ENCODE data around the gene TAX1BP3.

The TAX1BP3 gene

GRCh38 chr17:3647769-3648555 is 20.4 kb downstream of the TAX1BP3 start:
- no peak for DNase-seq
- Histone ChIP-seq H3K9me3 (ENCODE audit: control insufficient read depth, low read length) (no peaks in the 10 kb centered on the region), H3K4me3 (ENCODE audit: insufficient read depth, low read depth, low read length, poor library complexity, severe bottlenecking) (no peak overlapping the region), H3K4me1 (ENCODE audit: control insufficient read depth, insufficient read depth, low read length, poor library complexity, severe bottlenecking) (no peaks in the 10 kb centered on the region), H3K27me3 (replicated peaks; ENCODE audit: control insufficient read depth, insufficient read depth, low read length, poor library complexity, severe bottlenecking) (no peaks in the 10 kb centered on the region), H3K36me3 (ENCODE audit: control insufficient read depth, insufficient read depth, low read length) (no peaks in the 10 kb centered on the region), H3K27ac (ENCODE audit: insufficient read depth, low read length, poor library complexity, severe bottlenecking) (no peak overlapping the region)

- H3K4me1 ChIP-seq (ENCODE audit: control insufficient read depth, insufficient read depth, low read length, poor library complexity, severe bottlenecking) = no peaks in the 10 kb centered on the region
- H3K4me3 ChIP-seq (ENCODE audit: insufficient read depth, low read depth, low read length, poor library complexity, severe bottlenecking) = no peak overlapping the region
- H3K27me3 ChIP-seq (replicated peaks; ENCODE audit: control insufficient read depth, insufficient read depth, low read length, poor library complexity, severe bottlenecking) = no peaks in the 10 kb centered on the region
- H3K27ac ChIP-seq (ENCODE audit: insufficient read depth, low read length, poor library complexity, severe bottlenecking) = no peak overlapping the region
- H3K9me3 ChIP-seq (ENCODE audit: control insufficient read depth, low read length) = no peaks in the 10 kb centered on the region
- no peak for DNase-seq
- H3K36me3 ChIP-seq (ENCODE audit: control insufficient read depth, insufficient read depth, low read length) = no peaks in the 10 kb centered on the region
Measured at GRCh38 chr17:3647251-3647650, 21.1 kb downstream of the TAX1BP3 start.

- Histone ChIP-seq H3K27ac (ENCODE audit: insufficient read depth, low read length, poor library complexity, severe bottlenecking) (no peak overlapping the region), H3K27me3 (replicated peaks; ENCODE audit: control insufficient read depth, insufficient read depth, low read length, poor library complexity, severe bottlenecking) (no peaks in the 10 kb centered on the region), H3K4me3 (ENCODE audit: insufficient read depth, low read depth, low read length, poor library complexity, severe bottlenecking) (no peak overlapping the region), H3K4me1 (ENCODE audit: control insufficient read depth, insufficient read depth, low read length, poor library complexity, severe bottlenecking) (no peaks in the 10 kb centered on the region), H3K9me3 (ENCODE audit: control insufficient read depth, low read length) (no peaks in the 10 kb centered on the region), H3K36me3 (ENCODE audit: control insufficient read depth, insufficient read depth, low read length) (no peaks in the 10 kb centered on the region)
- no peak for DNase-seq
Measured at GRCh38 chr17:3645310-3645709, 23.1 kb downstream of the TAX1BP3 start.

DNA sequence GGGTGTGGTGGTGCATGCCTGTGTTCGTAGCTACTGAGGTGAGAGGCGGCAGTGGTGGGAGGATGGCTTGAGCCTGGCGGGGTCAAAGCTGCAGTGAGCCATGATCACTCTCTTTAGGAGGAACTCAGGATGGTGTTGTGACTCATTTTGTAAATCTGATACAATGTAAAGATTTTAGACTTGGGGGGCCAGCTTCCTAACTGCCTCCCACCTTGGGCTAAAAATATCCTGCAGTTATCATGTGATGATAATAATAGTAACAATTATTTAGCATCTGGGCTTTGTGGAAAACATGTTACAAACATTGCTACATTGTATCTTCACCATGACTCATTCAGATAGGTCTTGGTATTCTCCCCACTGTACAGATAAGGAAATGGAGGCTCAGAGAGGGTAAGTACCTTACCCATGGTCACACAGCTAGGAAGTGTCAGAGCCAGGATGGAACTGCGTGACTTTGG is 24.5 kb downstream of the TAX1BP3 start:
- DNase-seq = no peak

DNA sequence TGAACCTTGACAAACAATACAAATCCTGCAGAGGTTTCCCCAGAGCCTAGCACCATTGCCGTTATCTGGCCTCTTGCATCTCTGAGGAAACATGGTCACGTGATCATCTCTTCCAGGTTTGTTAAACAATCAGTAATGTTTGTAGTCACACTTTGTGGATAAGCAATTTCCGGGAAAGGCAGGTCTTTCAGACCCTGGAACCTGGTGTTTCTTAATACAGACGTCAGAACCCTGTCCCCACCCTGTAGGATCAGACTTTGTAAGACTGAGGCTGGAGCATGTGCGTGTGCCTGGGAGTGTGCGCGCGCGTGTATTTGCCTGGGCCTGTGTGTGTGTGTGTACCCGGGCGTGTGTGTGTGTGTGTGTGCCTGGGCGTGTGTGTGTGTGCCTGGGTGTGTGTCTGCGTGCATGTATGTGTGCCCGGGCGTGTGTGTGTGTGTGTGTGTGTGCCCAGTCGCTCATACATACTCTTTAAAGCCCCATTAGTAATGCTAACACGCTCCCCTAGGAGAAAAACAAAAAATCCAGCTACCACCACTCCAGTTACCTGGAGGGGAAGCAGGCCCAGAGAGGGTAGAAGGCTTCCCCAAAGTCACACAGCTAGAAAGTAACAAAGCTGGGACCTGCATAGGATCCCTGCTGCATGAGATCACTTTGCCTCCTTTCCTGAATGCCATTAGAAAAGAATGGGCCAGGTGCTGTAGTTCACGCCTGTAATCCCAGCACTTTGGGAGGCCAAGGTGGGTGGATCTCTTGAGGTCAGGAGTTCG is 26.5 kb downstream of the TAX1BP3 start:
- no peak for DNase-seq
- Histone ChIP-seq H3K4me3 (ENCODE audit: insufficient read depth, low read depth, low read length, poor library complexity, severe bottlenecking) (no peak overlapping the region), H3K36me3 (ENCODE audit: control insufficient read depth, insufficient read depth, low read length) (no peaks in the 10 kb centered on the region), H3K27ac (ENCODE audit: insufficient read depth, low read length, poor library complexity, severe bottlenecking) (no peak overlapping the region), H3K27me3 (replicated peaks; ENCODE audit: control insufficient read depth, insufficient read depth, low read length, poor library complexity, severe bottlenecking) (no peaks in the 10 kb centered on the region), H3K9me3 (ENCODE audit: control insufficient read depth, low read length) (no peaks in the 10 kb centered on the region), H3K4me1 (ENCODE audit: control insufficient read depth, insufficient read depth, low read length, poor library complexity, severe bottlenecking) (no peaks in the 10 kb centered on the region)

More for the DNA sequence above, 24.5 kb downstream of the TAX1BP3 start:
- Histone ChIP-seq H3K4me1 (ENCODE audit: control insufficient read depth, insufficient read depth, low read length, poor library complexity, severe bottlenecking) (no peaks in the 10 kb centered on the region), H3K9me3 (ENCODE audit: control insufficient read depth, low read length) (no peaks in the 10 kb centered on the region), H3K27ac (ENCODE audit: insufficient read depth, low read length, poor library complexity, severe bottlenecking) (no peak overlapping the region), H3K27me3 (replicated peaks; ENCODE audit: control insufficient read depth, insufficient read depth, low read length, poor library complexity, severe bottlenecking) (no peaks in the 10 kb centered on the region), H3K36me3 (ENCODE audit: control insufficient read depth, insufficient read depth, low read length) (no peaks in the 10 kb centered on the region), H3K4me3 (ENCODE audit: insufficient read depth, low read depth, low read length, poor library complexity, severe bottlenecking) (no peak overlapping the region)

DNA sequence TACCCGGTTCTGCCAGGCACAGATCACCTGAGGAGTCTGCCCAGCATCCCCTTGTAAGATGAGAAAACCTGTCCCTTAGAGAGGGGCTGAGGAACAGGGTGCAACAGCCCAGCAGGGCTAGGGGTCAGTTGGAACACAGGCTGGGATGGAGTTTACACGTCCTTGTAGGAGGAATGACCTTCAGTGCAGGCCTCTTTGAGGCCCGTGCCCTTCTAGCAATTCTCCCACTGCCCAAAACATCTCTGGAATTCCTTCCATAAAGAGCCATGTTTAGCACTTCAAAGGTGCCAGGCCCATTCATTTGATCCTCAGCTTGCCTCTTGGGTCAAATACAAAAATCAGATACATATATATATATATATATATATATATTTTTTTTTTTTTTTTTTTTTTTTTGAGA is 27.4 kb downstream of the TAX1BP3 start:
- Histone ChIP-seq H3K4me3 (ENCODE audit: insufficient read depth, low read depth, low read length, poor library complexity, severe bottlenecking) (no peak overlapping the region), H3K4me1 (ENCODE audit: control insufficient read depth, insufficient read depth, low read length, poor library complexity, severe bottlenecking) (peaks cover 3% of the 10 kb centered on the region), H3K27ac (ENCODE audit: insufficient read depth, low read length, poor library complexity, severe bottlenecking) (no peak overlapping the region), H3K27me3 (replicated peaks; ENCODE audit: control insufficient read depth, insufficient read depth, low read length, poor library complexity, severe bottlenecking) (no peaks in the 10 kb centered on the region), H3K36me3 (ENCODE audit: control insufficient read depth, insufficient read depth, low read length) (no peaks in the 10 kb centered on the region), H3K9me3 (ENCODE audit: control insufficient read depth, low read length) (no peaks in the 10 kb centered on the region)
- DNase-seq = no peak

DNA sequence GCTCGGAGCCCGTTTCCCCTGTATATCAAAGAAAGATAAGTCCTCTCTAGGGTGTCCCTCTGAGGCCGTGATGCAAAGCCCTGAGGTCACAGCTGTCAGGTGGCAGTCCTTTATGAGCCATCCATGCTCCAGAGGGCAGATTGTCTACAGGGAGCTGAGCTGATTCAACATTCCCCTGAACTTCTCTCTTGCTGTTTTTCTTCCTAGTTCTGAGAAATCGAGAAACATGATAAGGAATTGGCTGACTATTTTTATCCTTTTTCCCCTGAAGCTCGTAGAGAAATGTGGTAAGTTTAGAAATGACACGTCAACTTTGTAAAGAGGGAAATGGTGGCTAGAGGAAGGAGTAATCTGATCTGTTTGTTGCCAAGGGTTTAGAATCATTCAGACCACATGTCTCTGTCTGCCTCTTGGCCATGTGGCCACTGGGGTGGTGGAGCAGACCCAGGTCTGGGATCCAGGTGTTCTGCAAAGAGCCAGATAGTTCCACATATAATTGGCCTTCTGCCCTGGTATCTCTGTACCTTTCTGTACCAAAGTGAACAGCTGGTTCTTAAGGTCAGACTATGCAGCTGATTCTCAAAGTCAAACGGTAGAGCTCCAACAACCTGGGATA is 28.3 kb downstream of the TAX1BP3 start:
- Histone ChIP-seq H3K27me3 (replicated peaks; ENCODE audit: control insufficient read depth, insufficient read depth, low read length, poor library complexity, severe bottlenecking) (no peaks in the 10 kb centered on the region), H3K36me3 (ENCODE audit: control insufficient read depth, insufficient read depth, low read length) (no peaks in the 10 kb centered on the region), H3K27ac (ENCODE audit: insufficient read depth, low read length, poor library complexity, severe bottlenecking) (no peak overlapping the region), H3K9me3 (ENCODE audit: control insufficient read depth, low read length) (no peaks in the 10 kb centered on the region), H3K4me3 (ENCODE audit: insufficient read depth, low read depth, low read length, poor library complexity, severe bottlenecking) (no peak overlapping the region), H3K4me1 (ENCODE audit: control insufficient read depth, insufficient read depth, low read length, poor library complexity, severe bottlenecking) (peaks cover 10% of the 10 kb centered on the region)
- no peak for DNase-seq

DNA sequence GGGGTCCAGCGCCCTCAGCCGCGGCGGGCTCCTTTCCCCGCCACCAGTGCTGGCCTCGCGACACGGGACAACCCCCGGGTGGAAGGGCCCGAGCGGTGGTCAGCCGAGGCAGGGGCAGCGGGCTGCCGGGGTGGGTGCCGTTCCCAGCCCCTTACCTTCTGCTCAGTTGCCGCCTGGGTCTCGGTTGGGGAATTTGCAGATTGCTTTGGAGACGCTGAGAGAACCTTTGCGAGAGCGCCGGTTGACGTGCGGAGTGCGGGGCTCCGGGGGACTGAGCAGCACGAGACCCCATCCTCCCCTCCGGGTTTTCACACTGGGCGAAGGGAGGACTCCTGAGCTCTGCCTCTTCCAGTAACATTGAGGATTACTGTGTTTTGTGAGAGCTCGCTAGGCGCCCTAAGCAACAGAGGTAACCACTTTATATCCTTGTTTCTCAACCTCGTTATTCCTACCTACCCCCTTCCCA is 31.4 kb downstream of the TAX1BP3 start:
- Histone ChIP-seq H3K36me3 (ENCODE audit: control insufficient read depth, insufficient read depth, low read length) (no peaks in the 10 kb centered on the region), H3K4me3 (ENCODE audit: insufficient read depth, low read depth, low read length, poor library complexity, severe bottlenecking) (peak overlapping the region; percentile 74), H3K4me1 (ENCODE audit: control insufficient read depth, insufficient read depth, low read length, poor library complexity, severe bottlenecking) (peaks cover 10% of the 10 kb centered on the region), H3K9me3 (ENCODE audit: control insufficient read depth, low read length) (no peaks in the 10 kb centered on the region), H3K27me3 (replicated peaks; ENCODE audit: control insufficient read depth, insufficient read depth, low read length, poor library complexity, severe bottlenecking) (no peaks in the 10 kb centered on the region), H3K27ac (ENCODE audit: insufficient read depth, low read length, poor library complexity, severe bottlenecking) (peak overlapping the region; percentile 91)
- DNase-seq = no peak

DNA sequence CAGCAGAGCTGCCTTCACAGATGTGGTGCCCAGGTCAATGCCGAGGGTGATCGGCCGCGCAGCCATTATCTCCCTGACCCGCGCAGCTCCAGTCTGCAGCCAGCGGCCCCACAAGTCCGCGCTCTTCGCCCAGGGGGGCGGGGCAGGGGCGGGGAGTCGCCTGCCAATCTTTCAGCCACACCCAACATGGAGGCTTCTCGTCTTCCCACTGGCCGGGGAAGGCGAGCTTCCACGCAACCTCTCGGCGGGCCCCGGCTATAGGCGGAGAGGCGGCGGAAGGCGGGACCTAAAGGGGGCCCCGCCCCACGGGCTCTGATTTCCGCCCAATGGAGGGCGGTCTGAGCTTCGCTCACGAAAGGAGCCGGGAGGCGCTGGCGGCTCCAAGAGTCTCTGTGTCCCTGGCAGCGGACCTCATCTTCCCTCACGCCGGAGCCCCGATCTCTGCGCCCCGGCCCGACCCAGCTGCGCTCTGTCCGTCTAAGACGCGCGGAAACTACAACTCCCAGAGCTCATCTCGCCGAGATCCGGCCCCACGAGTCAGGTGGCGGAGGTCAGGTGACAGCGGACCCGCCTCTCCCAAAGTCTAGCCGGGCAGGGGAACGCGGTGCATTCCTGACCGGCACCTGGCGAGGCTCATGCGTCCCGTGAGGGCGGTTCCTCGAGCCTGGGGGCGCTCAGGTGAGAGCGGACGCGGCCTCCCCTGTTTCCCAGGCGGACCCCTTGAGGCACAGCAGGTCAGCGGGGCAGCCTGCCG is 32.0 kb downstream of the TAX1BP3 start, which contains the start of the genes CTNS and SHPK:
Gene CTNS (plus strand): TSS at position 607 of the 754 bp plus-strand sequence. CDS start 3,447 bp downstream, outside the sequence.
Gene SHPK (minus strand): TSS at position 97 of the 754 bp plus-strand sequence. CDS start 31 bp downstream, at position 66.
- peak; percentile 84 to 91 (median 91) for DNase-seq
- Histone ChIP-seq H3K9me3 (ENCODE audit: control insufficient read depth, low read length) (no peaks in the 10 kb centered on the region), H3K36me3 (ENCODE audit: control insufficient read depth, insufficient read depth, low read length) (no peaks in the 10 kb centered on the region), H3K27me3 (replicated peaks; ENCODE audit: control insufficient read depth, insufficient read depth, low read length, poor library complexity, severe bottlenecking) (no peaks in the 10 kb centered on the region), H3K4me1 (ENCODE audit: control insufficient read depth, insufficient read depth, low read length, poor library complexity, severe bottlenecking) (peaks cover 10% of the 10 kb centered on the region), H3K4me3 (ENCODE audit: insufficient read depth, low read depth, low read length, poor library complexity, severe bottlenecking) (peak within 1 kb of the TSS; percentile 74), H3K27ac (ENCODE audit: insufficient read depth, low read length, poor library complexity, severe bottlenecking) (peak within 1 kb of the TSS; percentile 91)
